Stimulated activated CD8-positive, alpha-beta memory T cell treated with anti-CD3 and anti-CD28 coated beads, Interleukin-2, amount 100 ng/mL, for 1 hour (primary cell): ENCODE results near the gene UBE2I.
A peak's percentile ranks its signal among the peaks of the same experiment; 100 is the strongest.
"Not testable (repeated sequence)": the region's sequence is repeated elsewhere in the genome, so short reads cannot be mapped to it uniquely, and the experiment has no call there.

Experiments used
- DNase-seq, 2 donors: peaks; one replicate each; pipeline ENCODE4 v3.0.0-alpha.2; 2020; ENCODE audit warnings: low read depth in 2 of 2

The UBE2I gene

GRCh38 chr16:1308977-1309885, at the start of gene UBE2I:
UBE2I (plus strand) TSS chr16:1309636; CDS start chr16:1314031, 4,395 bp downstream.
- DNase-seq = peak; percentile 95 to 97

DNA sequence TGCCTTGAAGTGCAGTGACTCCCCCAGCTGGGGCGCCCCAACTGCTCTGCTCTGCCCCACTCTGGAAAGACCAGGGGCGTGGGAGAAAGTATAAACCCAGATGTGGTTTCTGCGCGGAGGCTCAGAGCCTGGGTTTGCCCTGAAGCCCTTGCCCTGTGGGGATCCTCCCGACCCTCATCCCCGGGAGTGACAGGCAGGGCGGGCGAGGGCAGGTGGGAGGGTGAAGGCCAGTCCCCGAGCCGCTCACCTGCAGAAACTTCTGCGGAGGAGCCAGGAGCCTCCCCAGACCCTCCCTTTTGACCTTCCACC, 49.7 kb upstream of the UBE2I start:
- no peak for DNase-seq

DNA sequence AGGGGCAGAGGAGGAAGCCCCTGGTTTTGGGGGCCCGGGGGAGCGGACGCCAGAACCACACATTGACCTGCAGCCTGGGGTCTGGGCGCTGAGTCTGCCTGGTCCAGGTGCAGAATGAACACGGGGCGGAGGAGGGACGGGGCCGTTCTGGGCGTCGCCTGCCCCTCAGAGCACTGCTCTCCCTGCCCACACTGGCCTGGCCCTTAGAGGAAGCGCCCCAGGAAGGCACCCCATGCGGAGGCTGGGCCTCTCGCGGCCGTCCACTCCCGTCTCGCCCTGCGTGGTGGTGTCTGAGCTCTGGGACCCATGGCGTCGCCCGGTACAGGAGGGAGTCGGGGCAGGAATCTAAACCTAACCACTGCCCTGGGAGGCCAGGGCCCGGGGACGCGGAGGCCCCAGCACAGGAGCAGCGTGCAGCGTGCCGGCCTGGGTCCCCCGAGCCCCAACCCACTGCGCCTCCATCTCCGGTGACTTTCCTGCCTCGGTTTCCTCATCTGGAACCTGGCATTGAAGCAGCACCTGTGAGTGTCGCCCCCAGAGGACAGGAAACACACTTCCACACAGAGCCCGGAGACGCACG, 49.2 kb upstream of the UBE2I start:
- DNase-seq = no peak

GRCh38 chr16:1261131-1261892, 48.1 kb upstream of the UBE2I start:
- DNase-seq = no peak

DNA sequence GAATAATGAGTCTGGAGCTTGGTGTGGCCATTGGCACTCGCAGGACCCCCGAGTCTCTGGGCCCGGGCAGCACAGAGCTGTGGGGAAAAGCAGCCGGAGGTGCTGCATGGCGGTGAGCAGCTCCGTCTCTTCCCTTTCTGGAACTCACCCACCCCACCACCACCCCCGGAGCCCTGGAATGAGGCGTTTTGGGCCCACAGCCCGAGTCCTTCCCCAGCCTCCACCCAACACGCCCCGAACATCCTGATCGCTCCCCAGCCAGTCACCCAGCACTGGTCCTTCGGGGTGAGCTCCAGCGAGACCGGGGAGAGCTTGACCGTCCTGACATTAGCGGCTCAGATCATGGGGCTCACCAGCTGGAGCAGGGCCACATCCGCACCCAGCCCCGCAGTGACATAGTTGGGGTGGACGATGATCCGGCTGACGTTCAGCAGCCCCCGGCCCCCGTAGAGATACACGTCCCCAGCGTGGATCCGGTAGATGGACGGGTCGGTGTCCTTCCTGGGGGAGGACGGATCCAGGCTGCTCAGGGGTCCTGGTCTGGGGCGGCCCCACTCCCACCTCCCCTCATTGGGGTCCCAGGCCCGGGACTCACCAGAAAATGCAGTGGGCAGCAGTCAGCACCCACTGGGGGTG, 47.1 kb upstream of the UBE2I start:
- DNase-seq = no peak

DNA sequence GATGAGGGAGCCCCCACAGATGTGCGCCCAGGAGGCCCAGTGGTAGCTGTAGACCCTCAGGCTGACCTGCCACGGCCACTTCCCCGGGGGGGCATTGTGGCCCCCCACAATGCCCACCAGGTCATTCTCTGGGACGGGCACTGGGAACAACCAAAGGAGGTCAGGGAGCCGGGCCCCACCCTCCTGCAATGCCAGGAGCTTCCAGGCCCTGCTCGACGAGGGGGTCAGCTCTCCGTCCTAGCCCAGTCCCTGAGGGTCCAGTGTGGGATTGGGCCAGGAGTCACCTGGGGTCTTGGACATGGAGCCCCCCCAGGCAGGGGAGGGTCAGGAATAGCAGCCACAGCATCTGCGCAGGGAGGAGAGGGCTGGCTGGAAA, 46.6 kb upstream of the UBE2I start:
- no peak for DNase-seq

- DNase-seq = no peak
Measured at GRCh38 chr16:1263591-1264344, 45.7 kb upstream of the UBE2I start.

DNA sequence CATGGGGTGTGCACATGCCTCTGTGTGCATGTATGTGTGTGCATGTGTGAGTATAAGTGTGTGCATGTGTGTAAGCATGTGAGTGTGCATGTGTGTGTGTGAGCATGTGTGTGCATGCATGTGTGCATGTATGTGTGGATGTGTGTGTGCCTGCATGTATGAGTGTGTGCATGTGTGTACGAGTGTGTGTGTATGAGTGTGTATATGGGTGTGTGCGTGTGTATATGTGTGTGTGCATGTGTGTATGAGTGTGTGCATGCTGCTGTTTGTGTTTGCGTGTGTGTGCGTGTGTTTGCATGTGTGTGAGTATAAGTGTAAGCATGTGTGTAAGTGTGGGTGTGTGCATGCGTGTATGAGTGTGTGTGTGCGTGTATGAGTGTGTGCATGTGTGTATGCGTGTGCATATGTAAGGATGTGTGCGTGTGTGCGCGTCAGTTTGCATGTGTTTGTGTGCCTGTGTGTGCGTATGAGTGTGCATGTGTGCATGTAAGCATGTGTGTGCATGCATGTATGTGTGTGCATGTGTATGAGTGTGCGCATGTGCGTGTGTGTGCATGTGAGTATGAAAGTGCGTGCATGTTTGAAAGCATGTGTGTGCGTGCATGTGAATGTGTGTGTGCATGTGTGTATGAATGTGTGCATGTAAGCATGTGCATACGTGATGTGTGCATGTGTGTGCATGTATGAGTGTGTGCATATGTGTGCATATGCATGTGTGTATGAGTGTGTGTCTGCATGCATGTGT, 44.9 kb upstream of the UBE2I start:
- no peak for DNase-seq

GRCh38 chr16:1265090-1265630, 44.3 kb upstream of the UBE2I start:
- no peak for DNase-seq

DNA sequence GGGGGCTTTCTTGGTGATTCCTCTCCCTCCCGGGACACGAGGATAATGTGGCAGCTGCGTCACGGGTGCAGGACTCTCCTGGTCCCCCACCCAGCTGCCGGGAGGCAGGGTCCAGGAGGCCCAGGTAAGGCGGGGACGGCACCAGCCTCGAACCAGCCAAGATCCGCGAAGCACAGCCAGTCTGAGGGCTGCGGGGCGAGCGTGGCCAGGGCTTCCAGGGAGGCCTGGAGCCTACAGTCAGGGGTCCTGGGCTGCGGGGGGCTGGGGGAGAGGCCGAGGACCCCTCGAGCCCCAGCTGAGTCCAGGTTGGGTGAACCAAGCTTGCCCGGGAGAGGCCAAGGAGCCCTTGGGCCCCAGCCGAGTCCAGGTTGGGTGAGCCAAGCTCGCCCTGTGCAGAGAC, 43.6 kb upstream of the UBE2I start:
- DNase-seq = no peak

- DNase-seq = not testable (repeated sequence)
Measured at GRCh38 chr16:1269418-1269817, 40.0 kb upstream of the UBE2I start.

- no peak for DNase-seq
Measured at GRCh38 chr16:1271380-1271723, 38.1 kb upstream of the UBE2I start.

DNA sequence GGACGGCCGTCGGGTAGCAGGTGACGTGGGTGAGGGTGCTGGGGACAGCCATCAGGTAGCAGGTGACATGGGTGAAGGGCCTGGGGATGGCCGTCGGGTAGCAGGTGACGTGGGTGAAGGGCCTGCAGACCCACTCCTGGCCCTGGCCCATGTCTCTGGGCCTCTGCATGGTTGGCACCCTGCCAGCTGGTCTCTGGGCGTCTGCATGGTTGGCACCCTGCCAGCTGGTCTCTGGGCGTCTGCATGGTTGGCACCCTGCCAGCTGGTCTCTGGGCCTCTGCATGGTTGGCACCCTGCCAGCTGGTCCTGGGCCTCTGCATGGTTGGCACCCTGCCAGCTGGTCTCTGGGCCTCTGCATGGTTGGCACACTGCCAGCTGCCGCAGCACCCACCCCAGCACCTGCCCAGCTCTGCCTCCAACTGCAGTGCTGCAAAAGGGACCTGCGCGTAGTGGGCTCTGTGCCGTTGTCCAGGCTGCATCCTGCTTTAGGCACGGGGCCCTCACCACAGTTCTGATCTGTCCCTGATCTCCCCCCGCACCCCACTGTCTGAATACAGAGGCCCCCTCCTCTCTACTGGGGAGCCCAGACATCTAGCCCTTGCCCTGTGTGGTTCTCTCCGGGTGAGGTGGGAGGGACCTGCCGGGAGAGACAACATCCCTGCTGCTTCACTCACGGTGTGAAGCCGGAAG, 37.6 kb upstream of the UBE2I start:
- DNase-seq = not testable (repeated sequence)

DNA sequence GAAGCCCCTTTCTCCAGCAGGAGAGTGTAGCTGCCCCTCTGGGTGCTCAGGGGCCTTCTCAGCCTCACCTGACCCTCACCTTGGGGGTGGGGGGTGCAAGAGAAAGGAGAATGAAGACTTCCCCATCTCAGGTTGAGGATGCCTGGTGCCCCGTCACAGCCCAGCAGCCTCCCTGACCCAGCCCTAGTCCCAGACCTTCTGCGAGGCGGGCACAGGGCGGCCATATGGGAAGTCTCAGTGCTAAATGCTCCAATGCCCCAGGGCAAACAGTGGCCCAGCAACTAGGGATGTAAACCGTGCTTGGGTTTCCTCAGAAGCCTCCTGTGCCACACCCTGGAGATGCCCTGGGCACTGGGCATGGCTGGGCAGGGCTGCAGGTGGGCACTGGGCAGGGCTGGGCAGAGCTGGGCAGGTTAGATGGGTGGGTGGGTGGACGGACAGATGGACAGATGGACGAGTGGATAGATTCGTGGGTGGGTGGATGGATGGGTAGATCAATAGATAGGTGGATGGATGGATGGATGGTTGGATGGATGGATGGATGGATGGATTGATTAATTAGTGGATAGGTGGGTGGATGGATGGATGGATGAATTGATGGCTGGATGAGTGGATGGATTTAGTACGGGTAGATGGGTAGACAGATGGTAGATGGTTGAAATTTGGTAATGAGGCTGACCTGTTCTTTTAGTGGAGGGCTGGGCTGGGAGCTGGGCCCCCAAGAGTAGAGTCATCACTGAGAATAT, 36.8 kb upstream of the UBE2I start:
- DNase-seq = no peak

- no peak for DNase-seq
Measured at GRCh38 chr16:1273816-1274215, 35.6 kb upstream of the UBE2I start.

GRCh38 chr16:1274767-1275166, 34.7 kb upstream of the UBE2I start:
- no peak for DNase-seq

GRCh38 chr16:1275791-1276579, 33.5 kb upstream of the UBE2I start:
- no peak for DNase-seq

DNA sequence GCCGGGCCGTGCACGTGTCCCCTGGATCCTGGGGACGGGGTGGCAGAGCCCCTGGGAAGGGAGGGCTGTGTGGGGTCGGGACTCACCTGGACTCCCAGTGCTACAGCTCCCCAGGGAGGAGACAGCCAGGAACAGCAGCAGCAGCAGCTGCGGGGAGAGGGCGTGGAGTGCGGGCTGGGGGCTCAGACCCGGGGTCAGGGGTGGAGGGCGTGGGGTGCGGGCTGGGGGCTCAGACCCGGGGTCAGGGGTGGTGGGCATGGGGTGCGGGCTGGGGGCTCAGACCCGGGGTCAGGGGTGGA, 32.9 kb upstream of the UBE2I start:
- no peak for DNase-seq

- DNase-seq = no peak
Measured at GRCh38 chr16:1277151-1277598, 32.3 kb upstream of the UBE2I start.
